ENCODE results near the gene CDKAL1.

The CDKAL1 gene

DNA sequence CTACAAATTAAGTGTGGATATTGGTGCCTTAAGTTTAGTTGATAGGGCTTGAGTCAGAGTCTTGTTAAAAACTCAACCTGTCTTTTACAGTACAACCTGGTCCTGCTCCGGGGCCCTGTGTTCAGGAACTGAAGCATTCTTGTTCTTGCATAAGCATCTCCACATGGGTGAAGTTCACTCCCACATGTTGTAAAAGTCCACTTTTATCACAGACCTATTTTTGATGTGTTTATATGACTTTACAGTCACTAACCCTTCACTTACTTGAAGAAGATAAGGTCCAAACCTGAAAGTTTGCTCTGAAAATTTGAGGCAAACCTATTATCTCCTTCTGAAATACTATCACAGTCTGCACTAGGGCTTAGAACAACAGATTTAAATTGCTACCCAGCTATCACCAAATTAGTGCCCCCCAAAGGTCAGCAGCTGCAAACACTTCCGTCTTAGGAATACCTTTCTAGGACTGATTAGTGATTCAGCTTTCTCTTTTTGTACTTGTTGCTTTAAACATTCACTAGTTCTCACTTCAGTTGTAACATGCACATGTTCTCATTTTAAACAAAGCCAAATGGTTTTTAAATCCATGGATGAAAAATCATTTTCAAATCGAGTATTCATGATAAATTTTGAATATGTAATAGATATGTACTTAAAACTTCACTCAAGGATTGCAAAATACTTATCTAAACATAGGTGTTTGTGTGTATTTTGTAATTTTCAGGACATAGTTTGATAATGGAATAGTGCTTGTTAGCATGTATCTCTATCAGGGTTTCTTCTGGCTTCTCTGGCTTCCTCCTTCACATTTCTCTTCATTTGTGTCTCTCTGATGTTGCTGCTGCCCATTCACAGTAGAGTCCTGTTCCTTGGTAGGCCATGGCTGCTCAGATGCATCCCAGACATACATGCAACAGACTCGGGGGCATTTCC lies 589.5 kb downstream of the CDKAL1 start:
- DNase-seq: no peak

DNA sequence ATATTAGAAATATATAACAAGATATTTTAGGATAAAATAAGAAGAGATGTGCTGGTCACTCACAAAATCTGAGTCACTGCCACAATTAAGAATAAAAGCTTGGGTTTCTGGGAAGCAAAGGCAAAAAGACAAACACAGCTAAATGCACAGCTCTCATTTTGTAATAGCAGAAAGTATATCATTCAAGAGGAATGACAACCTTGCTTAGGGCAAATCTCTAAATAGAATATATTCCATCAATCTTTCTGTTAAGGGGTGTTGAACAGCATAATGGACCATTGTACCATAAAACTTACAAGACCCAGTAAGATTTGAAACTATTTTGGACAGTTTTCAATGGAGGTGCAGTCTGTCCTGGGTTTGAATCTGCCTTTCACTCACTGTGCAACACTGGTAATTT lies 594.3 kb downstream of the CDKAL1 start:
- no peak for DNase-seq

- DNase-seq: no peak
These were observed 597.1 kb downstream of the CDKAL1 start for GRCh38 chr6:21131406-21131805.

- DNase-seq: no peak
These were observed 598.2 kb downstream of the CDKAL1 start for GRCh38 chr6:21132446-21132845.

- peak in 2 of 3 experiments; percentile 27 to 51 for DNase-seq
These were observed 598.9 kb downstream of the CDKAL1 start for GRCh38 chr6:21132856-21133838.

- peak in 1 of 3 experiments; percentile 21 for DNase-seq
These were observed 599.6 kb downstream of the CDKAL1 start for GRCh38 chr6:21133901-21134300.

GRCh38 chr6:21134356-21134755 lies 600.1 kb downstream of the CDKAL1 start:
- no peak for DNase-seq

DNA sequence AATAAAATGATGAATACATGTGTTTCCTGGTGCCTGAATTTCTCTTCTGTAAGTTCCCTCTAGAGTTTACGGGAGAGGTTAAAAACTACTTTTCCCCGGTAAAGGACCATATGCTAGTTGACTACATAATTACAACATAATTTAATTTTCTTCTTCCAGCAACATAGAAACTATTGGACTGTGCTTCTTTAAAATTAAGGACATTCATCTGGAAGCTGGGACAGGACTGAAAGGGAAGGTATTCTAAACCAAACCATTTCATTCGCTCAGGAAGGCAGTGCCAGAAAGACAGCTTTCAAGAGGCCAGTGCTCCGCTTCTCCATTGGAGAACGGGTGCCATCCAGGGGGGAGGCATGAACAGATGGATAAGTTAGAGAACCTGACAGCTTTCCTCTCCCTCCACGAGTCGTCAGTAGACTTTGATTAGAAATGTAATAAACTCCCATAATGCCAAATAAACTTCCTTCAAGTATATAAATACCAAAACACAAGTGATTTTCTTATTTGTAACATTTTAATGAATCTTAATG lies 601.3 kb downstream of the CDKAL1 start:
- DNase-seq: no peak

DNA sequence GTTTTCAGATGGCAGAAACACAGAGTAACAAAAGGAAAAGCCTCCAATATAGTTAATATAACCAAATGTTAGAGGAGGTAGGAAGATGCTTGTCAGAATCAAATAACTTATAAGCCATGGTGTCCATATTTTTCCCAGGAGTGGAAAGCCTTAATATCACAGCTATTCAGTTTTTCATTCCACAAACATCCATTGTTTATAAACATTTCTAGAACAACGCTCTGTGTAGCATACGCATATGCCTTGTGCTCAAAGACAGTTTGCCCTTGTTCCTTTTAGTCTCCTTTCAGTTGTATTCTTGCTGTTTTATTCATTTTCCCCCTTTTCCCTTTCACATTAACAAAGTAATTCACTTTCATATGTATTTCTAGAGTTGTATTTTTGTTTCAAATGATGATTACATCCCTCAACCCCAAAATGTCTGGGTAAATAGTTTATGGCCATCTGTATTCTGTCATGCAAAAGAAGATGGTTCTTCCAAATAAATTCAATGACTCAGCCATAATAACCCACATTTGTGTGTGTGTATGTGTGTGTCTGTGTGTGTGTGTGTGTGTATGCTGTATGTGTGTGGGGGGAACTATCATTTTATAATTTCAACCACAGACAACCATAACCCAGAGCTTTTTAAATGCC lies 603.6 kb downstream of the CDKAL1 start:
- DNase-seq: no peak

DNA sequence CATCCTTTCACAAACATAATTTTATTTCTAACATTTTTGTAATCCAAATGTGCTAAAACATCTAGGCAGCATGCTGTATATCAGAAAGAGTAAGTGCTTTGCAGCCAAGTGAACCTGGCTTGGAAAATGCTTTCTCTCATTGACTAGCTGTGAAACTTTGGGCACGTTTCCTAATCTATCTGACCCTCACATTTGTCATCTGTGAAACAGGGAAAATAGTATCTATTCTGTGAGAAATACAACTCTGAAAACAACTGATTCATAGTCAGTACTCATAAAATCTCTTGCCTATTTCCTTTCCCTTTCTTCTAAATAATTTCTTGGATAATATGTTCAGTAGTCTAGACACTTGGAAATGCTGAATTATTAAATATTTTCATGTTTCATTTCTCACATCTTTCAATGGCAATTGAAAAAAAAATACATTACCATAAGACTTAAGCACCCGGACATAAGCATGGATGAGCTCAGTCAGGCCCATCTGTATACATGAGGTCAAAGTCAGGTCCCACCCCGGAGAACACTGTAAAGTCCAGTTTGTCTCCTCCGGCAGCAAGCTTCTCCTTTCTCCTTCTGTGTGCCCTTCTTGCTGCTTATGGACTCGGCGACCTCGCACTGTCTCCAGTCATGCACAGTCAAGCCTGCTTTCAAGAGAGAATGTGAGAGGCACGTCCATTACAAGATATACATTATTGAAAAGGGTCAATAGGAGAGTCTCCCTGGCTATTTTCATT lies 604.2 kb downstream of the CDKAL1 start:
- no peak for DNase-seq

- DNase-seq: no peak
These were observed 606.7 kb downstream of the CDKAL1 start for GRCh38 chr6:21140966-21141365.

DNA sequence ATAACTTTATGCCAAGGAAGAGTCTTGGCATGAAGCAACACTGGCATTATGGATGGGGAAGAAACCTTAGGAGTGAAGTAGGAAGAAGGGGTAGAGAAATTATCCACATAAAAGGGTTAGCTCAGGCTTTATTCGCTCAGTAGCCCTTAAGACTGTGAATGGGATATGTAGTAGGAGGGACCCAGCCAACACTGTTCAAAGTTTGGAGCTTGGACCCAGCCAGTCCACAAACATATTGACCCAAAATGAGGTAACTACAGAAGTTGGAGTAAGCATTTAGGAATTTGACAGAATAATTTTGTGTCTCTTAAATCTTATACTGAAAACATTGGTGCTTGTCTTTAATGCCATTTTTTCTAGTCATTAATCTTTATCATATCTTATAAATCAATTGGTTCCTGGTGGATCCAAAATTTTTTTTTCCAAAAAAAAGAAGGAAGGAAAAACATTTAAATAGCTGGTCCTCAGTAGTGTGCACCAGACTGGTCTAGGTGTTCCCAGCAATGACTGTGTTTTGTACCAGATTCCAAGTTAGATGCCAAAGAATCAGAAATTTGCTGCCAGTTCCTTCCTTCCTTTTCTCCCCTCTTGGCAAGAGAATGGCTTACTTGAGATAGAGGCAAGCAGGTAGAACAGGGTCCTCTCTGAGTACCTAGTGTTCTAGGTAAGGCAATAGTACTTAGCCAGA lies 607.5 kb downstream of the CDKAL1 start:
- DNase-seq: no peak

DNA sequence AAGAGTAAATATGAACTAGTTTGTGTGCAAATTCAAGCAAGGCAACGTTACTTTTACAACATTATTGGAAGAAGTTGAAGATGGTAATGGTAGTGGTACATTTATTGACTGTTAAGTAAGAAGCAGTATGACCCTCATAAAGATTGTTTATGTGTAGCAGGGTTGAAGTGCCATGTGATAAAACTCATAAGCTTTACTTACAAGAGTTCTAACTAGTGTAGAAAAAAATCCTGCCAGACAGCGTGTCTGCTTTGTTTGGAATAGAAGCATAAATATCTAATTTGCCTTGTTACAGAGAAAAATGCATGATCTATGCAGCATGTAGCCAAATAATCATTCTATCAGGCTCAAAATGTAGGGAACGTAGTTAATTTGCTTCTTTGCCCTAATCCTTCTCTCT lies 608.5 kb downstream of the CDKAL1 start:
- DNase-seq: no peak

- DNase-seq: peak in 1 of 3 experiments; percentile 4
These were observed 609.4 kb downstream of the CDKAL1 start for GRCh38 chr6:21143645-21144044.

DNA sequence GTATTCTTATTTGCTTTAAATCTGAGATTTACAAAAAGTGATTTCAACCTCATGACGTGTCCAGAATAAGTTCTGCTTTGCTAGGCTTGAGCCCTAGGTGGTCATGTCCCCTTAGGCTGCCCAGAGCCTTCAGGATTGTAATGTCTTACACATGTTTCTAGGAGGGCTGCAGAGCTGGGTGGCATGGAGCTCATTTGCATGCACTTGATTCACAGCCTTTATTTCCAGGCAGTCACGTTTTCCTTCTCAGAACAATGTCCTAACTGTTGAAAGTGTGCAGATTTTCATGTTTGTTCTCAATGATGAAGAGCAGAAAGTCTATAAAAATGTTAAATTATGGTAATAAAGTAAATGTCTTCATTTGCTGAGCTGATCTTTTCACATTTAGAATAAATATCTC lies 610.7 kb downstream of the CDKAL1 start:
- DNase-seq: no peak

DNA sequence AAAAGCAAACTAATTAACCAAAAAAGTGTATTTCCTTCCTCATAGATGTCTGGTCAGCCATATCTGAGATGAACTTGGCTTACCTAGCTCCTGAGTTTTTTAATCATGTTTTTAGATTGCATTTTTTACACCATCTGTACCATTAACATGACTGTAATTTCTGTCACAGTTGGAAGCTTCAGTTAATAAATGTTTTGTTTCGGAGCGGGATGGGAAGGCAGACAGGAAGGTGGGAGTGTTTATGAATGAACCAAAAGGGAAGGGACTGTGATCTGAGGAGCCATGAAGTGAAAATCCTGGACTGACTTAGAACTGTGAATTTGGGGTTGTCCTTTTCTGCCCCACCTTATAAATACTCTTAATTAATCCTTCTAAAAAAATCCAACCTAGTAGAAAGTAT lies 613.7 kb downstream of the CDKAL1 start:
- DNase-seq: peak in 2 of 3 experiments; percentile 24 to 75

DNA sequence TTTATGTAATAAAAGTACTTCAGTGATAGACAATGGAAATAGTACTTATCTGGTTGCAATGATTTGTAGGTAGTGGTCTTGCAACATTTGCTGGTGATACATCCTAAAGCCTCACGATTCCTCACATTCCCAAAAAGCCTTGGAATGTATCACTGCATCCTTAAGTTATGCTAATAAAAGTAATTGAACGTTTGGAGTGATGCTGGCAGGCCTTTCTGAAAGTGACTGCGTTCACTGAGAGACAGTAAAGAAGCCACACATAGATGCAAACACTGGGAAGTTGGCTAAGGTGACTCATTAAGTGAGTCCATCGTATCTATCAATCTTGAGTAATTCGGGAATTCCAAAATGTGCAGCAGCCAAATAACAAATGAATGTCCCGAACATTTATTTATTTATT lies 615.2 kb downstream of the CDKAL1 start:
- DNase-seq: no peak

GRCh38 chr6:21150667-21151066 lies 616.4 kb downstream of the CDKAL1 start:
- DNase-seq: no peak

DNA sequence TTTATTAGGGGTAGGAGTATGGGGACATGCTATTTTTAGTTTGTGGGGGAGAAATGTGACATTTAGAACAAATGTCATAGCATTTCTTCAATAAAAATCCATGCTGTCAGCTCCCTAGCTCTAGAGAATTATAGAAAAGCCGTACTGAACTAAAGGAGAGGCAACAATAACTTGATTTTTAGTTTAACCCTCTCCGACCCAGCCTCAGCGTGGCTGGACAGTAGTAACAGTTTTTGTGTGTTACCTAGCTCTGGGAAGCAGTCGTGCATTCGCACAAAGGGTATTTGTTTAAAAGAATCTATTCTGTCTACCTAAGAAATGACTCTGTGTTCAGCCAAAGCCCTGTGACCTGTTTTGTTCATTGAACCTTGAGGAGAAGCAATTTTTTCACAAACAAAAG lies 616.9 kb downstream of the CDKAL1 start:
- no peak for DNase-seq

GRCh38 chr6:21151530-21151929 lies 617.3 kb downstream of the CDKAL1 start:
- no peak for DNase-seq

DNA sequence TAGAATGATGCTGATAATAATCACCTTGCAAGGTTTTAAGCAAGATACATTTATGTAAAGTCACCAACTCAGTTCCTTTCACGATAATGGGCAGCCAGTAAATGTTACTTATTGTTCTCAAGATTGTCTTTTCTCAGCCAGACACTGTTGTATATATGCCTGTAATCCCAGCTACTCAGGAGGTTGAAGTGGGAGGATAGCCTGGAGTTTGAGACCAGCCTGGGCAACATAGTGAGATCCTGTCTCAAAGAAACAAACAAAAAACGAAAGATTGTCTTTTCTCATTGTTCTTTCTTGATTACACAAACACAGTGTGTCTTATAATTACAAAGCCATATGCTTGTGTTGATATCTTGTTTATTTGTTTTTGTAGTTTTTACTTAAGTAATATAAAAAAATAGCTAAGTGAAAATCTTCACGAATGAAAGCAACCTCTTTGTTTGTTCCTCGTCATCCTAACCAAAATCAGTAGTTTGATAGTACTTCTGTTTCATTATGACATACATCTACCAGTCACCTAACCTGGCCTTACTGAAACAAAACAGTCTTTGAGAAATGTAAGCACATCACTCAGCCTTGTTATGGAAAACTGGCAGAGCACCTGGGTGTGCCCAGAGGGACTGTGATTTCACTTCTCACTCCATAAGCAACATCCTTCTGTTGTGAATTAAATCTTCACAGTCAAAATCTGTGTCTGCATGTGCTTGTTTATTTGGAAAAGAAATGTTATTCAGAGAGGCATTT lies 623.1 kb downstream of the CDKAL1 start:
- peak; percentile 7 to 44 (median 9) for DNase-seq

All from NCI-H1417 (cell line).